GM23338 (cell line): Measurements from ENCODE around the gene HOXA2. TPM values are rescaled to one million over a fixed set of nuclear protein-coding genes. Genes with fewer than 3 reads are reported as not detected.
A peak's percentile ranks its signal among the peaks of the same experiment; 100 is the strongest.

ENCODE experiments used
- ATAC-seq: fragments of 200-7000 bp; cut with Tn5 transposase; 3 replicates; pipeline ENCODE4 v1.9.1; 2020
- DNase-seq: peaks from one replicate; pipeline ENCODE4 v3.0.0-alpha.2; 2015; ENCODE audit warnings: low spot score
- H2AFZ ChIP-seq: fragments of 200-600 bp; sonication (generic); 2 replicates; pipeline ENCODE4 v1.8.0; 2016; ENCODE audit warnings: antibody characterized with exemption, mild to moderate bottlenecking, moderate library complexity
- H3F3A ChIP-seq: fragments of 200-600 bp; sonication (generic); replicated peaks from 2 replicates; pipeline ENCODE4 v1.8.0; 2017; ENCODE audit warnings: antibody characterized with exemption, mixed run types, low read depth
- H3K27ac ChIP-seq: fragments of 200-600 bp; sonication (generic); 2 replicates; pipeline ENCODE4 v1.6.1; 2016; ENCODE audit warnings: low read depth
- H3K27me3 ChIP-seq: fragments of 200-600 bp; sonication (generic); 2 replicates; pipeline ENCODE4 v1.8.0; 2016; ENCODE audit warnings: mild to moderate bottlenecking, mixed run types, moderate library complexity; ENCODE audit not compliant: insufficient read depth
- H3K36me3 ChIP-seq: fragments of 200-600 bp; sonication (generic); 2 replicates; pipeline ENCODE4 v1.8.0; 2016; ENCODE audit warnings: mild to moderate bottlenecking; ENCODE audit not compliant: insufficient read depth
- H3K4me1 ChIP-seq: fragments of 200-600 bp; sonication (generic); 2 replicates; pipeline ENCODE4 v1.8.0; 2016; ENCODE audit warnings: mild to moderate bottlenecking, moderate library complexity; ENCODE audit not compliant: insufficient read depth
- H3K4me2 ChIP-seq: fragments of 200-600 bp; sonication (generic); 2 replicates; pipeline ENCODE4 v1.7.1; 2017; ENCODE audit warnings: mixed run types
- H3K4me3 ChIP-seq: fragments of 200-600 bp; sonication (generic); 2 replicates; pipeline ENCODE4 v1.6.1; 2016; ENCODE audit warnings: mixed run types
- H3K79me2 ChIP-seq: fragments of 200-600 bp; sonication (generic); replicated peaks from 2 replicates; pipeline ENCODE4 v1.8.0; 2017; ENCODE audit warnings: mild to moderate bottlenecking; ENCODE audit not compliant: insufficient read depth
- H3K9me2 ChIP-seq: fragments of 200-600 bp; sonication (generic); 2 replicates; pipeline ENCODE4 v1.8.0; 2017; ENCODE audit not compliant: insufficient read depth
- H4K20me1 ChIP-seq: fragments of 200-600 bp; sonication (generic); replicated peaks from 2 replicates; pipeline ENCODE4 v1.8.0; 2017; ENCODE audit warnings: mild to moderate bottlenecking; ENCODE audit not compliant: insufficient read depth
- H3K27ac Mint-ChIP-seq: 2 replicates; pipeline ENCODE4 v1.8.0; 2020; ENCODE audit warnings: inconsistent platforms, mild to moderate bottlenecking, moderate library complexity, mixed read lengths
- H3K27me3 Mint-ChIP-seq: 3 replicates; pipeline ENCODE4 v1.8.0; 2022; ENCODE audit warnings: low read depth, mild to moderate bottlenecking, moderate library complexity, mixed read lengths, inconsistent platforms; ENCODE audit not compliant: insufficient read depth, poor library complexity
- H3K36me3 Mint-ChIP-seq: 3 replicates; pipeline ENCODE4 v1.8.0; 2021; ENCODE audit warnings: low read depth, mild to moderate bottlenecking, inconsistent platforms, moderate library complexity, mixed read lengths
- H3K4me1 Mint-ChIP-seq: 3 replicates; pipeline ENCODE4 v1.8.0; 2020; ENCODE audit warnings: mild to moderate bottlenecking, inconsistent platforms, mixed read lengths
- H3K4me3 Mint-ChIP-seq: 3 replicates; pipeline ENCODE4 v1.8.0; 2021; ENCODE audit warnings: moderate library complexity, mild to moderate bottlenecking, inconsistent platforms, mixed read lengths
- H3K9me3 Mint-ChIP-seq: 3 replicates; pipeline ENCODE4 v1.8.0; 2020; ENCODE audit warnings: moderate library complexity, mild to moderate bottlenecking, inconsistent platforms, mixed read lengths
- CTCF ChIP-seq, 2 experiments: fragments of 200-600 bp in 1 of 2; sonication (generic) in 1 of 2; conservative IDR thresholded peaks; 2 replicates each; pipeline versions ENCODE4 v1.5.1 to v1.6.1; 2016 to 2017; ENCODE audit warnings: antibody characterized with exemption in 2 of 2, low read depth in 2 of 2, mild to moderate bottlenecking in 2 of 2, moderate library complexity in 1 of 2
- EZH2 ChIP-seq: fragments of 200-600 bp; sonication (generic); IDR thresholded peaks from one replicate; pipeline ENCODE4 v1.8.0; 2017; ENCODE audit warnings: antibody characterized with exemption, mild to moderate bottlenecking, low read depth; ENCODE audit not compliant: unreplicated experiment
- JUNB ChIP-seq: IDR thresholded peaks from one replicate; pipeline ENCODE4 v1.6.1; 2016; ENCODE audit warnings: antibody characterized with exemption; ENCODE audit not compliant: unreplicated experiment
- POLR2AphosphoS5 ChIP-seq: IDR thresholded peaks from 2 replicates; pipeline ENCODE4 v1.6.1; 2016; ENCODE audit warnings: antibody characterized with exemption, low read depth
- STAT1 ChIP-seq: IDR thresholded peaks from one replicate; pipeline ENCODE4 v1.6.1; 2016; ENCODE audit warnings: antibody characterized with exemption; ENCODE audit not compliant: unreplicated experiment
- ZNF114 ChIP-seq: fragments of 250-450 bp; sonication (Bioruptor Pico); IDR thresholded peaks from 2 replicates; pipeline ENCODE4 v1.5.0; 2020; ENCODE audit warnings: mild to moderate bottlenecking, moderate library complexity
- polyA plus RNA-seq: library from polyadenylated mRNA; unstranded; fragments of >200 nt; fragmentation: Nextera tagmentation; extraction: Ambion mirVana; gene quantifications from 2 replicates; pipeline ENCODE4 v1.2.1, GENCODE V29; 2016
- total RNA-seq: library from RNA; depleted of rRNA; stranded (reverse); fragments of >200 nt; shearing (Covaris generic); gene quantifications from 2 replicates; pipeline ENCODE4 v1.2.3, GENCODE V29; 2014

Gene HOXA2
- total and polyA plus RNA-seq, 2 experiments from 2014 or later = not detected

- H3K4me1 Mint-ChIP-seq = peaks cover 16% of the 10 kb centered on the region
Observed at GRCh38 chr7:27126596-27127327, 24.3 kb upstream of the HOXA2 start.

GRCh38 chr7:27125986-27126394 is 23.5 kb upstream of the HOXA2 start:
- Histone ChIP-seq H3K27me3 (peaks cover 100% of the 10 kb centered on the region), H3K4me2 (no peak overlapping the region), H3K27ac (no peak overlapping the region), H3K79me2 (no peaks in the 10 kb centered on the region), H3F3A (peaks cover 58% of the 10 kb centered on the region), H3K4me3 (no peak overlapping the region), H3K4me1 (peaks cover 14% of the 10 kb centered on the region; the same call in 1 of the 2 replicates), H2AFZ (no peak overlapping the region), H3K9me2 (no peaks in the 10 kb centered on the region), H3K36me3 (no peaks in the 10 kb centered on the region), H4K20me1 (peaks cover 58% of the 10 kb centered on the region)
- Mint-ChIP-seq H3K9me3 (peaks cover 6% of the 10 kb centered on the region; the same call in 1 of the 3 replicates), H3K4me1 (peaks cover 16% of the 10 kb centered on the region), H3K27ac (no peak overlapping the region), H3K4me3 (no peak overlapping the region), H3K27me3 (peaks cover 96% of the 10 kb centered on the region), H3K36me3 (no peaks in the 10 kb centered on the region)
- DNase-seq = no peak
- ATAC-seq = no peak
- TF ChIP-seq ZNF114 (CRISPR knock-in tag) (no peak), POLR2AphosphoS5 (no peak), CTCF (conservative IDR thresholded peaks at IDR 0.05; ENCODE audit: low read depth in 2 of 2) (no peak), EZH2 (peak; percentile 83)

More at GRCh38 chr7:27126596-27127327, 24.3 kb upstream of the HOXA2 start:
- Histone ChIP-seq H3K27ac (no peak overlapping the region), H4K20me1 (peaks cover 59% of the 10 kb centered on the region), H3K4me2 (no peak overlapping the region), H3K79me2 (no peaks in the 10 kb centered on the region), H3K27me3 (peaks cover 100% of the 10 kb centered on the region), H3K4me1 (peaks cover 22% of the 10 kb centered on the region; the same call in 1 of the 2 replicates), H3K36me3 (no peaks in the 10 kb centered on the region), H2AFZ (no peak overlapping the region), H3K4me3 (no peak overlapping the region), H3K9me2 (no peaks in the 10 kb centered on the region), H3F3A (peaks cover 57% of the 10 kb centered on the region)
- Mint-ChIP-seq H3K27me3 (peaks cover 96% of the 10 kb centered on the region), H3K9me3 (peaks cover 6% of the 10 kb centered on the region; the same call in 1 of the 3 replicates), H3K4me3 (no peak overlapping the region), H3K27ac (no peak overlapping the region), H3K36me3 (no peaks in the 10 kb centered on the region)
- ATAC-seq = no peak
- DNase-seq = no peak
- peak; percentile 46 for TF ChIP-seq EZH2
- TF ChIP-seq STAT1 = no peak

DNA sequence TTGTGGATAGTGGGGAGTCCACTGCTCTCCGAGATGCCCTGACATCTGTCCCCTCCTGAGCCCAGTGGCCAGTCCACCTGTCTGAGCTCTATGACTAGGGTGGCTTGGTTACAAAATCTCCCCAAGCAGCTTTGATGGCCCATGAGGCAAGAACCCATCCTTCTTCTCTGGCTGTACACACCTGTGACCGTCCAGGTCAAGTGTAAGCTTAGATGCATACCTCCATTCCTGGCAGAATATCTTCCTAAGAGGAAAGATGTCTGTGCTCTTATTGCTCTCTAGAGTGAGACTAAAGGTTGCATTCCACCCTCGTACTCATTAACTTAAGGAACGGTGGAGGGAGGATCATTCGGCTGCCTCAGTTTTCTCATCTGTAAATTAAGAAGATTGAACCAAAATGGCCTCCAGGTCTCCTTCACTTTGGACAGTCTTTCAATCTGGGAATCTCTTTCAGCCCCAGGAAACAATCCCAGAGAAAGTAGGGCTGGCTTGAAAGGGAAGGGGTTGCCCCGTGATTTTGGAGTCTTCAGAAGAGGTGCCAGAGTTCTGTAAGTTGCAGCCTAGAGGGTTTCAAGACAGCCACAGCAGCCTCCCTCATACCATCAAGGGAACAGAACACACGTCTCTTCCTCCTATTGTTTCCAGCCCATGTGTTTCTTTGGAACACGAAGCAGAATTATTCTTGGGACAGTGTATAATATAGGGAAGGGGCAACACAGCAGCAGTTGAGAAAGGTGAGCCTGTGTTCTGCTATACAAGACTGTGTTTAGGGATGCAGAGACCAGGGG is 22.6 kb upstream of the HOXA2 start:
- peaks cover 100% of the 10 kb centered on the region for H3K27me3 ChIP-seq
- no peak overlapping the region for H2AFZ ChIP-seq
- no peak overlapping the region for H3K4me3 ChIP-seq
- H3K27ac ChIP-seq = no peak overlapping the region
- Mint-ChIP-seq H3K4me1 (peaks cover 16% of the 10 kb centered on the region), H3K36me3 (no peaks in the 10 kb centered on the region), H3K27ac (no peak overlapping the region), H3K9me3 (peaks cover 6% of the 10 kb centered on the region; the same call in 1 of the 3 replicates), H3K27me3 (peaks cover 99% of the 10 kb centered on the region), H3K4me3 (no peak overlapping the region)
- peak; percentile 91 for TF ChIP-seq EZH2
- TF ChIP-seq POLR2AphosphoS5 = no peak
- no peak for TF ChIP-seq JUNB
- no peaks in the 10 kb centered on the region for H3K9me2 ChIP-seq
- peaks cover 63% of the 10 kb centered on the region for H4K20me1 ChIP-seq
- H3K36me3 ChIP-seq = no peaks in the 10 kb centered on the region
- H3F3A ChIP-seq = peaks cover 56% of the 10 kb centered on the region
- DNase-seq = no peak
- H3K4me2 ChIP-seq = no peak overlapping the region
- H3K4me1 ChIP-seq = peaks cover 14% of the 10 kb centered on the region; the same call in 1 of the 2 replicates
- H3K79me2 ChIP-seq = no peaks in the 10 kb centered on the region
- no peak for ATAC-seq
